Activated T-helper 9 cell treated with anti-CD3 and anti-CD28 coated beads, Interleukin-2, amount 50 U/mL, for 16 hours (primary cell): ENCODE data around the gene ARL15.

Experiments used
- DNase-seq: peaks from one replicate; pipeline ENCODE4 v3.0.0-alpha.2; 2020; ENCODE audit warnings: low read depth

Gene ARL15

DNA sequence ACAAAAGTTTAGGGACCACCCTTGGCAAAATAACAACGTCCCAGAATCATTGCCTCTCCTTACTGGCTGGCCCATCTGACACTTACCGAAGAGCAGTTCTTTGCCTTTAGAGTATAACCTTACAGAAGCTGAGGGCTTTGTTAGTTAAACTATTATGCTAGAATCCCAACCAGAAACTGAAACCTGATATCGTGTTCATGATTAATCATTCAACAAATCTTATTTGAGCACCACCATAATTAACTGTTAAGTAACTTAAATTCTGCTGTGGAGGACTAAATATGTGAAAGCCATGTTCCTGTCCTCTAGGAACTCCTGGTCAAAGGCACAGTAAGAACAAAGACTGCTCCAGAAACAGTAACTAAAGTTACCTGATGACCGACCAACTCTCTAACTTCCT lies 104.9 kb downstream of the ARL15 start:
- DNase-seq: no peak

DNA sequence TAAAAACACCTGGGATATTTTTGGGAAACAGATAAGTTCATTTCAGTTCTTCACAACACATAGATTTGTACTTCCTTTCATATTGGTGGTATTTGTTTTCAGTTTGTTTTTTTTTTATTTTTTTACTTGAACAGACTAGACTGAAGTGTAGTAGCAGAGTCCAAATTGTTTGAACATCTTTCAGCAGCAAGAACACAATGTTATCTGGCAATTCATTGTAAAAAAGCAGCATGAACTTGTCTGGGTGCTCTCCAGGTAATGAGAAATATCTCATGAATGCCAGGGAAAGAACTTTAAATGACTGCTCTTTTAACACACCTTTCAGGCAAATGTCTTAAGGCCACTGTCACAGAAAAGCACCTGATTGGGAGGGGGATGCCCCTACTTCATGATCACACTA lies 113.4 kb downstream of the ARL15 start:
- DNase-seq: no peak

DNA sequence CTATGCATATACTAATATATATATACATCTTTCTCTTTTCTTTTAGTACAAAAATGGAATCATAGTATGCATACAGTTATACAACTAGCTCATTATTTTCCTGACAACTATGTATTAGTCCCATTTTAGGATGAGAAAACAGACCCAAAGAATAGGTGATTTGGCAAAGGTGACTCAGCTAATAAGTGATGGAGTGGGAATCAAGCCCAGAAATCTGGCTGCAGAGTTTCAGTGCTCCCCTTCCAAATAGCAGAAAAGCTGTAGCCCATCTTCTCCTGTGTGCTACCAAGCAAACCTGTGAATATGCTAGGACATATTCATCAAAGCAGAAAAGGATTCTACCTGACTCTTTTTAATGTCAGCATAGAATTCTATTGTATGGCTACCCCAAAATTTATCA lies 114.7 kb downstream of the ARL15 start:
- DNase-seq: no peak

DNA sequence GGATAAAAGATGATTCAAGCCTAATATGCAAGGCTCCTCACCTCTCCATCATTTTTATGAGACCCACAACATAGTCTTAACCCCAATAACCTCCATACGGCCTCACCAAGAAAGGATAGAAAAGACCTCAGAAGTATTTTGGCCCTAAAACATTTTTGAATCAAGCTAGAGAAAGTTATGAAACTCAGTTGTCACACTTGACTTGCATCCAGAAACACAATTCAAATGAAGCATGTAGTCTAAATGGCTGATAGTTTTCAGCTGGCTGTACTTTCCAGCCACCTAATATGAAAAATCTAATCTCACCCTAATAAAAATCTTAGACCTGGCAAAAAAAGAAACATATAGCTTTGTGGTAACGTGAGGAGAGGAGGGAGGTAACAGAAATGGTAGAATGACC lies 116.1 kb downstream of the ARL15 start:
- DNase-seq: no peak

DNA sequence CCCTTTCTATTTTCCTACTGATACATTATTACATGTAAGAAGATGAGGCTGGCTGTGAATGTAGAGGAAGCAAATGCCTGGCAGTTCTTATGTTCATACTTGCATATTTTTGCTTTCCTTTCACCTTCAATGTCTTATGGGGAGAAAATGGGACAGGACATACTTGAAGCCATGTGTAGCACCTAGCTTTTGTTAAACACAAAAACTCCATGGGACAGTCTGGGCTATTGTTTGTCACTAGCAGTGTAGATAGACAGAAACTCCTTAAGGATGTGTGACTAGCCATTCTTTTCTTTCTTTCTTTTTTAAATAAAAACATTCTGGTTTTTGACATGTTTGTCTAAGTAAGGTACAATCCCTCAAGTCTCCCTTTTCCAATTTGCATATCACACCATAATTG lies 122.7 kb downstream of the ARL15 start:
- DNase-seq: no peak

DNA sequence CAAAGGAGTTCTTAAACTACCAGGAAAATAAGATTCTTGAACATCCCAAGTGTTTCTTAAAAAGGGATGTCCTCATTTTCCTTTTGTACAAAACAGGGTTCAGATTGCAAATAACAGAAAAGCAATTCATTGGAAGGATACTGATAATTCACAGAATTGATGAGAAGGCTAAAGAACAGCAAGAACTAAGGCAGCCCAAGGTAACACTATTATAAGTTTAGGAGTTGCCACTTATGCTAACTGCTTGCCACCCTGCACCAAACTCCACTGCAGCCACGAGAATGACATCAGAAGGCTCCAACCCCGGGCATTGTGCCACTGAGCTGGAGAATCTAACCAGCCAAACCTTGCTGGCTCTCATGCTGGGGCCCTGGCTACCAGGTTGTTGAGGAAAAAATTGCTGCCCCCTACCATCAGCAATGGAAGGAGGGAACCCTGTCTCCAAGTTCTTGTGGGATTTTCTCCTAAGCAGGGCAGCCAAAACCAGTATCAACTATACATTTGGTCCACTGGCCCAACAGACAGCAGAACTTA lies 123.4 kb downstream of the ARL15 start:
- no peak for DNase-seq

DNA sequence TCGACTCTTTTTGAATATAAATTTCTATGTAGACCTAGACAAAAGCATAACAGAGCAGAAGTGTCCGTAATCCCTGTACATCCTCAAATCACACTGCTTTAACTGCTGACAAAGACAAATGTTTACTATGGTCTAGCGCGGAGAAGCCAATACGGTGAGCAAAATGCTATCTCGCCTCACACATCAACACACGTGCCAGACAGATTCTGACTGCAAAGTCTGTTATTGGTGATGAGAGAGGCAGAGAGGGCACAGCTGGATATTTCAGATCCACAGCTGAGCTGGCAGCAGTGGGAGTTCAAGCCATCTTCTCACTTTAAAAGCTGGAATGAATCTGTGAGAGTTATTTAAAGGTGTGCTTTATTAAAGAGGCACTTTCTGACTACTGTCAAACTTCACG lies 124.3 kb downstream of the ARL15 start:
- DNase-seq: no peak

DNA sequence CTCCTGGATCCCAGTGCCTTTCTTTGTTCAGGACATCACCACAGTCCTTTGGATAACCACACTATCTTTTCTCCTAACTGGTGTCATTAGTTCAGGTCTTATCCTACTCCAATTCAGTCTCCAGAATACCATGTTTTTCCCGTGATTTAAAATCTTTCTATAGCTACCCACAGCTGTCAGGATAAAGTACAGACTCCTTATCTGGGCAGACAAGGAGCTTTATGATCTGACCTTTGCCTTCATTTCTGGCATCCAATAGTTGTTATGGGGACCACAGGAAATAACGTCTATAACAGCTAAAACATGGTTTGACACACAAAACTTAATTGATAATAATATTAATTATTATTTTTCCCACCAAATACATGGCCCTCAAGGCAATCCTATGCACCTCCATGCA lies 125.6 kb downstream of the ARL15 start:
- no peak for DNase-seq

DNA sequence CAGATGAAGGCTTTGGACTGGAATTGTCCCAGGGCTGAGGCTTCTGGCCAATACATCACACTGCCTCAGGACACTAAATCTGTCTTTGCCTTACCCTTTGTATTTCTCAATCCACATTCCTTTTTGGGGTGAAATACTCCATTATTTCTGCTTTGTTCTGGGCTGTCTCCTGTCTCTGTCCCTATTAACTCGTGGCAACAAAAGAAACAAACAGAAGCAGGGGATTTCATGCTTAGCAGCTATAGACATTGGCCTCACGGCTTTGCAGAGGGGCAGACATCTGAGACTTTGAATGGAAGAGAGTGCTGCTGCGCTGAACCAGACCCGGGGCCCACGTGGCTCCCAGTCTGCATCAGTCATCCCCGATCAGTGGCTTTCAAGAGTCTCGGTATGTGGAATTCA lies 129.7 kb downstream of the ARL15 start:
- DNase-seq: no peak

DNA sequence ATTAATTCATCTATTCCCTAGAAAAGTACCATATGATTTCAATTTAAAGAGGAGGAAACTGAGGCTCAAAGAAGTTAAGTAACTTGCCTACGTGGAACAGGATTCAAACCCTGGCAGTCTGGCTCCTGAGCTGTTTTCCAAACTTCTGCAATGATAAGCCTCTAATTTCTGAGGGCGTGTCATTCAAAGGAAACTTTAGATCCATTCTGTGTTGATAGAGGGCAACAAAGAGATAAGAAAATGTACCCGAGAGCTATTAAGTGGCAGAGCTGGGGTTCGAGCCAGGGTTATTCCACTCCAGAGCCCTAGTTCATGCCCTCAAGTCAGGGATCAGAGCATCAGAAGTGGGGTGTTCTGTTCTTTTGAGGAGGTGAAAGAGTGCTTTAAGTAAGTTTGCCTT lies 131.4 kb downstream of the ARL15 start:
- DNase-seq: no peak

DNA sequence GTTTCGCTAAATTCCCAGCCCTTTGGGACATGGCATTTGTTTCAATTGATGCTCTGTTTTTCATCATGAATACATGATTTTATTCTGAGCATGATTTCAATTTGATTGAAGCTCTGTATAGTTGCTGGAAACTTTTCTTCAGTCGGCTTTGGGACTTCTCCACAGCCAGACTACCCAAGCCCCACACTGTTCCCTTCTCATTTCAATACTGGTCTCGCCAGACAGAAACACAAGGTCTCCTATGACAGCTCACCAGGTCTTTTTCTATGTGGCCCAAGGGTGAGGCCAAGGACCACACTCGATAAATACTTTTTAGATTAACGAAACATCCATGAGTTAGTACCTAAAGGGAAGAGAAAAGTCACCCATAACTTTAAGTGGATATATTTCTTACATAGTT lies 132.2 kb downstream of the ARL15 start:
- no peak for DNase-seq

DNA sequence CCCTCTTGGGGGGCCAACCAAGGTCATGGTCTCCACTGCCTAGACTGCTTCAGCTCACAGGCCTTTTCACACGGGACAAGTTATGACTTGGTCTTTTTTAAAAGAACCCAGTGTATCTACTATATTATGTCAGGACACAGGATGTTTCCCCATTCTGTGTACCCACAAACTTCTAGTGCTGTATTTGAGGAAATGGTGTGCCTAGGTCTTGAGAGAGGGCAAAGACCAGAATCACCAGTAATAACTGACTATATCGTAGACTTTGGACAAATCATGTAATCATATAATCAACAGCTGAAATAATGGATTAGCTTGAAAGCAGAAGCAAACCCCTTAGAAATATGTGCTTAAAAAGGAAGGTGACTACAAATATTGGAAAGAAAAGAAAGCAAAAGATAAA lies 133.3 kb downstream of the ARL15 start:
- DNase-seq: no peak

DNA sequence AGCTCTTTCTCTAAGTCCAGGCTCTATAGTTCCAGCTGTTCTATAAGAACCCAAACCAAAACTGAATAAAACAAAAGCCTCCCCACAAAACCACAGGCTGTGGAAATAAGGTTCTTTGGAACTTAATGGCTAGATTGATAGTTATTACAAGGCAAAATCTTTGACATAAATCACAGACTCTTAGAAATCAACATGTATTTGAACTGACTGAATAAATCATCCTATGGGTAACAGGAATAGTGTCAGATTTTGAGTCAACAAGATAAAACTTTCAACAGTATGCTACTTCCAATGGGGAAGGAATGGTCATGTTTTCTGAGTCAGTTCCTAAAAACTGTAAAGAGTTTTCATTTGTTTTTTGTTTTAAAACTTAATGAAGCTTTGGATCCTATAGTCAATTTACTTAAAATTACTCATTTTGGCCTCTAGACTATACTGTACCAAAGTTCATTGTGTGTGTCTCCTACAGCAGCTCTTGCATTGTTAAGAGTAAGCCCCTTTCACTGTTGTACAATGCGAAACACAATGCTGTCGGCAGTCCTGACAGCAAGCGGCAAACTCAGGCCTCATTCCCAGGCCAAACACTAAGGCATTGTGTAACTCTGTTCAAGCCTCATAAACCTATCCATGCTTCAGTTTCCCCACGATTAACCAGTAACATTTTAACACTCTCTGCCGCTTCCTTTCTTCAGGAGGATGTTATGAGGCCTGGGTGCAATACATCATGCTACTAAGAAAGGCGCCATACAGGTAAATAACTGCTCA lies 134.1 kb downstream of the ARL15 start:
- DNase-seq: no peak

DNA sequence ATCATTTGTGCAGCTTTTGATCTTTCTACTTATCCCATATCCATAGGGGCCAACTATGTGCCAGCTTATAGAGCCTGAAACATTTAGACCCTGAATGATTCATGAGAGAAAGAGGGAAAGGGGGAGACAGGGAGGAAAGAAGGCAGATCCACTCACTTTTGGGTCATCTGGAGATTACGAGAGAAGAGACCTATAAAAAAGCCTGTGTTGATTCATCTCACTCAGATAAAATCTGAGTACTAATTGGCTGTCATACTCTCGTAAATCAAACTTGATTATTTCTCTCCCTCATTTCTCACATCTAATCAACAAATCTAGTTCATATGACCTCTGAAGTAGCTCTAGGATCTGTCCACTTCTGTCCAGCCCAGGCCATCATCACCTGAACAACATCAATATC lies 137.1 kb downstream of the ARL15 start:
- no peak for DNase-seq

DNA sequence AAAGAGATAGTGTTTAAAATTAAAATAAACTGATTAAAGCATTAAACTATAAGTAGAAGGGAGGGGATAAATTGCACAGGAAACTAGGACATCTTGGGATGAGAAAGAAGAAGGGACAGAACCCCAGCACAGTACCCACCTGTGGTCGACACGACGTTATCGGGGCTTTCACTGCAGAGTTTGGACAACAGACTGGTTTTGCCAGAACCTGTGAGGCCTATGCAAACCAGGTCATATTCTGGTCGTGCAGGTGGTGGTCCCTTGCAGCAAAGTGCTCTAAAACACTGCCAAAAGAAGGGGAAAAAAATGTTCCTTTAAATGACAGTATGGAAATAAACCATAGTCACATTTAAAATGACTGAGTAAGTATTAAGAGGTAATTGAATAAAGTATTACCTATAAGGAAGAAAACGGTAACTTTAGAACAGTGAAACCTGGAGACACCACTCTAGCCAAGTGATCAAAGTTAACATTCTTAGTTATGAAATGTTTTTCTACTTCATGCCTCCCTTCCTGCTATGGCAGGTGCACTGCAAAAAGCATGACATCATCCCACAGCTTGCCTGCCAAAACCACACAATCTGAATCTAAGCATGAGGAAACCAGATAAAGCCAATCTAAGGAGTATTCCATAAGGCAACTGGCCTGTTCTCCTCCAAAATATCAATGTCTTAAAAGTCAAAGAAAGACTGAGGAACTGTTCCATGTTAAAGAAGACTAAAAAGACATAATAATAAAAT lies 138.6 kb downstream of the ARL15 start:
- DNase-seq: no peak

DNA sequence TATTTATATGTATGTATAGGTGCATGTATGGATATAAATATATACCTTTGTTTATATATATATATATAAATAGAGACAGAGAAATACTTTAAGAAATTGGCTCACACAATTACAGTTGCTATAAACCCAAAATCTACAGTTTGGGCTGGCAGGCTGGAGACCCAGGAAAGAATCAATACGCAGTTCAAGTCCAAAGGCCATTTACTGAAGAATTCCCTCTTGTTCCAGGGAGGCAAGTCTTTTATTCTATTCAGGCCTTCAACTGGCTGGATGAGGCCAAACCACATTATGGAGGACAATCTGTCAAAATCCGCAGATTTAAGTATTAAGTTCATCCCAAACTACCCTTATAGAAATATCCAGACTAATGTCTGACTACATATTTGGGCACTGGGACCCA lies 144.7 kb downstream of the ARL15 start:
- DNase-seq: no peak

DNA sequence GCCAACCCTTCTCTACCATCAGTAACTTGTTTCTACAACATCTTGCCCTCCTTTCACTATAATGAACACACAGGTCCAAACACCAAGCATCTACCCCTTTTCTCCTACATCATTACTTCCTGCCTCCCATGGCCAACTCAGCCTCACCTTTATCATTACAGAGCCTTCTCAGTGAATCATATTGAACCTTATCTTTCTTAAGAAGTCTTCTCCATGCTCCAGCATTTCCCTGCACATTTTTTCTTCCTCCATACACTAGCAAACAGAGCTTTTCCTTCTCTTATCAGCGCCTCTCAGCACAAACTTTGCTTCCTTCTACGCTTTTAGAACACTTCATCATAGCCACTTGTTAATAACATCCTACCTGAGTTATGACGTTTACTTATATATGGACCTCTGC lies 148.2 kb downstream of the ARL15 start:
- DNase-seq: no peak

DNA sequence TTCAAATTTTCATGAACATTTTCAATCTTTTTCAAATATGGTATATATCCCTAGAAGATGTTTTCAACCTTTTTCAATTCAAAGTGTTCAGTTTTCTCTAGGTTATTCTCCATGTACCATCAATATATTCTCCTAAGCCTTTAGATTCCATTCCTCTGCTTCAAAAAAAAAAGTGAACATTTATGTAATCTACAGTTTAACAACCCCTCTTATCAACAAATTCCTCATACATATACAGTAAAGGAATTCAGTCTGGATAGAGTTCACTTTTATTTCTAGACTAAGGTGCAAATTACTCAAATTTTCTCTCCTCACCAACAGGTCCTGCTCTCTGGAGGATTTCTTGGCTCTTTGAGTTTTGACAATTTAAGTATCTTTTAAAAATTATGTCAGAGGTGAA lies 150.0 kb downstream of the ARL15 start:
- DNase-seq: no peak

DNA sequence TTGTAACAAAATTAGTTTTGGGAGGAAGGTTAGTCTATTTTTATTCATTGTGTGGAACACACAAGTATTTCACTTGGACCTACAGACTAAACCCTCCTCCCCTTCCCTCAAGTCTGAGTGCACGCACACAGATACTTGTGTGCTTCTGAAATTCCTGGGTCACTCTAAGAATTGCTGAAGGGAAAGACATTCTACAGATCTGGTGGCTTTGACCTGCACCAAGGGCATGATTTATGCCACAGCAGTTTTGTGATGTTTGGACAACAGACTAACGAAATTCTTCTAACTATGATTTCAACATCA lies 150.5 kb downstream of the ARL15 start:
- no peak for DNase-seq

DNA sequence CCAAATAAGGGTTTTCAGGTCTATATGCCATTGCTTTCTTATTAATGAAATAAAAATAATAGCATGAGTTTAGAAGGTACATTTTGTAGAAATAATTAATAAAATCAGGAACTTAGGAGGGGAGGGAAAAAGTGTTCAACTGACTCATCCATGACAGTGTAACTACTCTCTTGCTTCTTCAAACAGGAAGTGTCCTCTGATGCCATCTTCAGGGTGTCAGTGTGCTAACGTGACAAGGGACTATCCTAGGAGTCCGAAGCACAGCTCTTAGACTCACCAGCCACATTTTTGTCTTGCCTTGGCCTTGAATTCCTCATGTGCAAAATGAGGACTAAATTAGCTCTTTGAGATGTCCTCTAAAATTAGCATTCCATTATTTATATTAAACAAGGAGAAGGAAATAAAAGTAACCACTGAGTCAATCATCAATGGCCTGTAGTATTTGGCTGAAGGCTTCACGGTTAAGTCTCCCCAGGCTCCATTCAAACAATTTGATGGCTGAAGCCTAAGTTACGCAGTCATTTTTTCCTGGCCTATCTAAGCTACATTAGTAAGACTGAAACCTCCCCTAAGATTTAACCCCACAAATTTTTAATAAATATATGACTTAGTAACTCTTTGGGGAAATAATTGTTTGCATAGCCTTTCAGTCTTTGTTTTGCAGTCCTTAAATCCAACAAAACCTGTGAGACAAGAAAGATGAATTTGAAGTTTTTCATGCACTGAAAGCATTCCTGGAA lies 151.1 kb downstream of the ARL15 start:
- no peak for DNase-seq

DNA sequence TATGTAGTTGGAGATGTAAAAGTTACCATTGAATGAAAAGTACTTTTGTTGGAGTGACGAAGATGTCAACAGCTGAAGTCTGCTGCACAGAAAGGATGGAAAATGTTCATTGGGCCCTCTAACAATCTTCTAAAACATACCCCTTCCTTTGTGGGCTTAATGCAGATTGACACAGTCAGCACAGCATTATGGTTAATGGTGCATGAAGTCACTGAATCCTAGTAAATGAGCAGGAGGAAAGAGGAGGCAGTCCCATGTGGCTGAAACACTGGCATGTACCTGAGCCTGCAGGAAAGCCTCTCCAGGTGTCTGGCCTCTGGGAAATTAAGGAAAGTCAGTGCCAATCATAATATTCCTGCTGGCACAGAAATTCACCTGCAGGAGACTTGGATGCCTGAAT lies 153.8 kb downstream of the ARL15 start:
- no peak for DNase-seq

DNA sequence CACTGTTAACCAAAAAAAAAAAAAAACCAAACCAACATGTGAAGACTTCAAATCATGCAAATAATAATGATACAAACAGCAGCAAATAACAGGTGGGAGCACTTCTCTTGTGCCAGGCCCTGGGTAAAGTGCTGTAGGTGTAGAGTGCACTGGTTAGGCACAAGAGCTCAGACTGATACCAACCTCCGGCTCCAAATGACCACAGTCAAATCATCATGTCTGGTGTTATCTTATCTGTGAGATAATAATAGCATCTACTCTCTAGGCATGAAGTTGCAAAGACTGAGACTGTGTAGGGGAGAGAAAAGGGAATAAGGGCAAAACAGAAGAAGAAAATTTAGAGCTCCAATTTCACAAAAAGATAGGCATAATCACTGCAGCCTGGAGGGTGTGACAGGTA lies 159.5 kb downstream of the ARL15 start:
- no peak for DNase-seq

DNA sequence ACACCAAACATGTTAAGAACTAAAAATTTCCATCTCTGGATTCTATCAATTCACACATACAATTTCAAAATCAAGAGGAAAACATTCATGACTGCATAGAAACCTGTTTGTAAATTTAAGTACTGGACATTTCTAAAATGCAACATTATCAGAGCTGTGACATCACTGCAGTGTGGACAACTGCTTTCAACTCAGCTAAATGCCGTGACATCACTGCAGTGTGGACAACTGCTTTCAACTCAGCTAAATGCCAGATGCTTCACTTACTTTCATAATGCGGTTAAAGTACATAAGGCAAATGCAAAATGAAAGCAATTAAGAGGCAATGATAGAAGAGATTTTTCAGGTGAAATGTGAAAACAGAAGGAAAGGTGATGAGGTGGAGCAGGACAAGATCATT lies 161.5 kb downstream of the ARL15 start:
- DNase-seq: no peak
